ENCODE data around the gene EEFSEC.

DNA sequence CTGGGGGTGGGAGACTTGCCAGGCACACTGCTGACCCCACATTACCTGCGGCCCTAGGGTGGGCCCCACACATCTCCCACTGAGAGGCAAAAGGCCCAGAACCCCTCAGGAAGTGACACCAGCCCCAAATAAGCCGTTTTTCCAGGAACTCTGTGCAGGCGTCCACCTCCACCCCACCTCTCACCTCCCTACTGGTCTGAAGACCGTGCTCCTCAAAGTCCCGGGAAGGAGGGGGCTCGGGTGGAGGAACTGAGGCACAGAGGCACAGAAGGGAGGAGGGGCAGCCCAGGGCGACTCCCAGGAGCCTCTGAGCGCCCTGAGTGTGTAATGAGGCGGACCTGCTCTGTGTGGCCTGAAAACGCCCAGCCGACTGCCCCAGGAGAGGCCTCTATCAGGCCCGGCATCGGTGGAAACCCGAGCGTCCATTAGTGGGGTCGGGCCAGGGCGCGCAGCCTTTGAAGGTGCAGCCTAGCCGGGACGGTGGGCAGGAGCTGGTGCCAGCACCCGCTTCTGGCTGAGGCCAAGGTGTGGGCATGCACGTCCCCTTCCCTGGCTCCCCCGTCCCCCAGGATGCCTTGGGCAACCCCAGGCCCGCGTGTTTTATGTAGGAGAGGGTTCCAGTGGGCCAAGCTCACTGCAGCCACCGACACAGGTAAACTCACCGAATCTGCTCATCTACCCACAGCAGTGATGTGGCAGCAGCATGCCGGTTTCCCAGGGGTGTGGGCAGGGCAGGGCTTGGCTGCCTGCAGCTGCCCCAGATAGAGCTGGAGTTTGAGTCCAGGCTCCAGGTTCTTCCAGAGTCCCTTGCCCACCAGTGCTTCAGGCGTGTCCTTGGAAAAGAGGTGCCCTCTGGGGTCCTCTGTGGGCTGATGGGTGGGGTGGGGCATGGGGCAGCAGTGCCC lies 257.6 kb downstream of the EEFSEC start:
- TF ChIP-seq, protein P1, sequence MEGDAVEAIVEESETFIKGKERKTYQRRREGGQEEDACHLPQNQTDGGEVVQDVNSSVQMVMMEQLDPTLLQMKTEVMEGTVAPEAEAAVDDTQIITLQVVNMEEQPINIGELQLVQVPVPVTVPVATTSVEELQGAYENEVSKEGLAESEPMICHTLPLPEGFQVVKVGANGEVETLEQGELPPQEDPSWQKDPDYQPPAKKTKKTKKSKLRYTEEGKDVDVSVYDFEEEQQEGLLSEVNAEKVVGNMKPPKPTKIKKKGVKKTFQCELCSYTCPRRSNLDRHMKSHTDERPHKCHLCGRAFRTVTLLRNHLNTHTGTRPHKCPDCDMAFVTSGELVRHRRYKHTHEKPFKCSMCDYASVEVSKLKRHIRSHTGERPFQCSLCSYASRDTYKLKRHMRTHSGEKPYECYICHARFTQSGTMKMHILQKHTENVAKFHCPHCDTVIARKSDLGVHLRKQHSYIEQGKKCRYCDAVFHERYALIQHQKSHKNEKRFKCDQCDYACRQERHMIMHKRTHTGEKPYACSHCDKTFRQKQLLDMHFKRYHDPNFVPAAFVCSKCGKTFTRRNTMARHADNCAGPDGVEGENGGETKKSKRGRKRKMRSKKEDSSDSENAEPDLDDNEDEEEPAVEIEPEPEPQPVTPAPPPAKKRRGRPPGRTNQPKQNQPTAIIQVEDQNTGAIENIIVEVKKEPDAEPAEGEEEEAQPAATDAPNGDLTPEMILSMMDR (IDR thresholded peaks at IDR 0.05; ENCODE audit: low read depth, low read length) = no peak
- TF ChIP-seq POLR2A (IDR thresholded peaks at IDR 0.05; ENCODE audit: extremely low read depth, insufficient read length) = no peak
- TF ChIP-seq, protein P2, sequence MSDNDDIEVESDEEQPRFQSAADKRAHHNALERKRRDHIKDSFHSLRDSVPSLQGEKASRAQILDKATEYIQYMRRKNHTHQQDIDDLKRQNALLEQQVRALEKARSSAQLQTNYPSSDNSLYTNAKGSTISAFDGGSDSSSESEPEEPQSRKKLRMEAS (IDR thresholded peaks at IDR 0.05; ENCODE audit: low read depth, low read length) = no peak

All from NB4 (cell line).